Smooth muscle cell of the umbilical artery (primary cell): ENCODE data around the gene KCNRG. TPM values are rescaled to one million over a fixed set of nuclear protein-coding genes. Genes with fewer than 3 reads are reported as not detected.

Source experiments
- total RNA-seq: library from RNA; depleted of rRNA; stranded (reverse); fragments of >200 nt; gene quantifications from 2 replicates; pipeline ENCODE4 v1.2.3, GENCODE V29; 2014

The KCNRG gene
- 5.2 and 7.4 TPM in 2 replicates for total RNA-seq

GRCh38 chr13:50015258-50015657 lies at the start of gene KCNRG:
KCNRG (plus strand) TSS chr13:50015444; CDS start chr13:50015494, 50 bp downstream.

GRCh38 chr13:49996951-49997895 lies 18.0 kb upstream of the KCNRG start, which contains the start of gene TRIM13:
TRIM13 (plus strand) TSS chr13:49997042; CDS start chr13:50011941, 14,899 bp downstream.

Other genes with a start within 250 kb of the KCNRG start
- gene KPNA3, start 222.8 kb upstream of the KCNRG start, total RNA-seq: 42.5 and 64.2 TPM in 2 replicates
- 8.3 and 10.9 TPM in 2 replicates for gene SPRYD7, start 79.1 kb upstream of the KCNRG start, total RNA-seq
- 19.6 and 29.4 TPM in 2 replicates for gene TRIM13, start 18.4 kb upstream of the KCNRG start, total RNA-seq